ENCODE results near the gene CAMK2A.

Gene CAMK2A

GRCh38 chr5:150278046-150278730, 11.4 kb downstream of the CAMK2A start:
- DNase-seq, result no peak

GRCh38 chr5:150277043-150277442, 12.5 kb downstream of the CAMK2A start:
- DNase-seq, result no peak

GRCh38 chr5:150274811-150275210, 14.8 kb downstream of the CAMK2A start:
- no peak for DNase-seq

- peak; percentile 4 for DNase-seq
Measured at GRCh38 chr5:150272531-150272930, 17.0 kb downstream of the CAMK2A start.

- DNase-seq, result no peak
Measured at GRCh38 chr5:150271923-150272322, 17.6 kb downstream of the CAMK2A start.

GRCh38 chr5:150271296-150271692, 18.3 kb downstream of the CAMK2A start:
- no peak for DNase-seq

GRCh38 chr5:150270541-150271295, 18.9 kb downstream of the CAMK2A start:
- no peak for DNase-seq

GRCh38 chr5:150266871-150267291, 22.7 kb downstream of the CAMK2A start:
- peak; percentile 54 for DNase-seq

- DNase-seq, result no peak
Measured at GRCh38 chr5:150265870-150266383, 23.6 kb downstream of the CAMK2A start.

GRCh38 chr5:150264667-150265603, 24.6 kb downstream of the CAMK2A start:
- DNase-seq, result no peak

GRCh38 chr5:150263801-150264621, 25.6 kb downstream of the CAMK2A start:
- DNase-seq, result no peak

GRCh38 chr5:150263375-150263775, 26.2 kb downstream of the CAMK2A start:
- DNase-seq, result no peak

GRCh38 chr5:150262502-150262901, 27.1 kb downstream of the CAMK2A start:
- no peak for DNase-seq

GRCh38 chr5:150261231-150261630, 28.3 kb downstream of the CAMK2A start:
- DNase-seq, result no peak

GRCh38 chr5:150258130-150258529, 31.4 kb downstream of the CAMK2A start:
- DNase-seq, result no peak

GRCh38 chr5:150257424-150257823, 32.1 kb downstream of the CAMK2A start:
- DNase-seq, result no peak

GRCh38 chr5:150256410-150257064, 33.0 kb downstream of the CAMK2A start:
- DNase-seq, result no peak

GRCh38 chr5:150255659-150256409, 33.7 kb downstream of the CAMK2A start:
- DNase-seq, result no peak

GRCh38 chr5:150254774-150255173, 34.8 kb downstream of the CAMK2A start:
- DNase-seq, result no peak

GRCh38 chr5:150254363-150254762, 35.2 kb downstream of the CAMK2A start:
- no peak for DNase-seq
